C4-2B (cell line): Measurements from ENCODE around the gene SNX25.

Source experiments
- CTCF ChIP-seq: fragments of 450-650 bp; conservative IDR thresholded peaks from 2 replicates; pipeline ENCODE4 v1.5.1; 2017; ENCODE audit warnings: mild to moderate bottlenecking
- ZFX ChIP-seq: fragments of 450-650 bp; IDR thresholded peaks from 2 replicates; pipeline ENCODE4 v1.6.1; 2017

GRCh38 chr4:185222598-185222997 lies 13.2 kb downstream of the SNX25 start:
- TF ChIP-seq CTCF (no peak), ZFX (no peak)
